ENCODE data around the gene CALY.
A peak's percentile ranks its signal among the peaks of the same experiment; 100 is the strongest.

The CALY gene

GRCh38 chr10:133379152-133379800, 42.6 kb upstream of the CALY start, which contains the start of gene PAOX:
Gene PAOX, plus strand, starts transcription at chr10:133379262. Its CDS starts 55 bp downstream, at chr10:133379317.
- H4K20me1 ChIP-seq (ENCODE audit: low read depth, low read length): no peaks in the 10 kb centered on the region
- TF ChIP-seq EZH2phosphoT487 (conservative IDR thresholded peaks at IDR 0.05; ENCODE audit: low read length) (no peak), CTCF (IDR thresholded peaks at IDR 0.05; ENCODE audit: insufficient read depth, low read length, poor library complexity, severe bottlenecking) (no peak)
- H3K4me2 ChIP-seq (ENCODE audit: low read depth, low read length, poor library complexity, severe bottlenecking): peak within 1 kb of the TSS; percentile 96
- H3K36me3 ChIP-seq (ENCODE audit: low read length): no peaks in the 10 kb centered on the region
- no peaks in the 10 kb centered on the region for H3K79me2 ChIP-seq (ENCODE audit: insufficient read depth, low read length)
- peak within 1 kb of the TSS; percentile 98 for H2AFZ ChIP-seq (ENCODE audit: low read depth, low read length, severe bottlenecking)
- H3K27ac ChIP-seq (ENCODE audit: low read depth, low read length): no peak within 1 kb of the TSS
- H3K9me2 ChIP-seq (replicated peaks; ENCODE audit: insufficient read depth, low read length): no peaks in the 10 kb centered on the region
- no peaks in the 10 kb centered on the region for H3K9me3 ChIP-seq (ENCODE audit: insufficient read depth, low read length)
- H3K27me3 ChIP-seq (ENCODE audit: low read length): no peaks in the 10 kb centered on the region
- H3F3A ChIP-seq (ENCODE audit: insufficient read depth): peaks cover 5% of the 10 kb centered on the region
- peak within 1 kb of the TSS; percentile 64 for H3K9ac ChIP-seq (ENCODE audit: low read length)
- H3K4me3 ChIP-seq (ENCODE audit: insufficient read depth, low read length, poor library complexity, severe bottlenecking): peak within 1 kb of the TSS; percentile 76

GRCh38 chr10:133378251-133379096, 41.8 kb upstream of the CALY start:
- no peaks in the 10 kb centered on the region for H4K20me1 ChIP-seq (ENCODE audit: low read depth, low read length)
- H3K36me3 ChIP-seq (ENCODE audit: low read length): no peaks in the 10 kb centered on the region
- H3K27me3 ChIP-seq (ENCODE audit: low read length): no peaks in the 10 kb centered on the region
- H3K9me2 ChIP-seq (replicated peaks; ENCODE audit: insufficient read depth, low read length): no peaks in the 10 kb centered on the region
- no peak overlapping the region for H3K27ac ChIP-seq (ENCODE audit: low read depth, low read length)
- H2AFZ ChIP-seq (ENCODE audit: low read depth, low read length, severe bottlenecking): peak overlapping the region; percentile 98
- H3K4me2 ChIP-seq (ENCODE audit: low read depth, low read length, poor library complexity, severe bottlenecking): peak overlapping the region; percentile 96
- no peaks in the 10 kb centered on the region for H3K9me3 ChIP-seq (ENCODE audit: insufficient read depth, low read length)
- peak overlapping the region; percentile 64 for H3K9ac ChIP-seq (ENCODE audit: low read length)
- H3K79me2 ChIP-seq (ENCODE audit: insufficient read depth, low read length): no peaks in the 10 kb centered on the region
- no peak for TF ChIP-seq EZH2phosphoT487 (conservative IDR thresholded peaks at IDR 0.05; ENCODE audit: low read length)
- no peak for TF ChIP-seq CTCF (IDR thresholded peaks at IDR 0.05; ENCODE audit: insufficient read depth, low read length, poor library complexity, severe bottlenecking)
- peak overlapping the region; percentile 76 for H3K4me3 ChIP-seq (ENCODE audit: insufficient read depth, low read length, poor library complexity, severe bottlenecking)
- H3F3A ChIP-seq (ENCODE audit: insufficient read depth): peaks cover 5% of the 10 kb centered on the region

GRCh38 chr10:133377818-133378250, 41.1 kb upstream of the CALY start:
- H3K9ac ChIP-seq (ENCODE audit: low read length): peak overlapping the region; percentile 64
- H2AFZ ChIP-seq (ENCODE audit: low read depth, low read length, severe bottlenecking): peak overlapping the region; percentile 98
- H3K27me3 ChIP-seq (ENCODE audit: low read length): no peaks in the 10 kb centered on the region
- no peak overlapping the region for H3K27ac ChIP-seq (ENCODE audit: low read depth, low read length)
- H3K4me2 ChIP-seq (ENCODE audit: low read depth, low read length, poor library complexity, severe bottlenecking): peak overlapping the region; percentile 96
- no peak for TF ChIP-seq EZH2phosphoT487 (conservative IDR thresholded peaks at IDR 0.05; ENCODE audit: low read length)
- no peak for TF ChIP-seq CTCF (IDR thresholded peaks at IDR 0.05; ENCODE audit: insufficient read depth, low read length, poor library complexity, severe bottlenecking)
- H3K79me2 ChIP-seq (ENCODE audit: insufficient read depth, low read length): no peaks in the 10 kb centered on the region
- H4K20me1 ChIP-seq (ENCODE audit: low read depth, low read length): no peaks in the 10 kb centered on the region
- H3K9me2 ChIP-seq (replicated peaks; ENCODE audit: insufficient read depth, low read length): no peaks in the 10 kb centered on the region
- no peaks in the 10 kb centered on the region for H3K36me3 ChIP-seq (ENCODE audit: low read length)
- H3F3A ChIP-seq (ENCODE audit: insufficient read depth): peaks cover 5% of the 10 kb centered on the region
- H3K4me3 ChIP-seq (ENCODE audit: insufficient read depth, low read length, poor library complexity, severe bottlenecking): peak overlapping the region; percentile 76
- no peaks in the 10 kb centered on the region for H3K9me3 ChIP-seq (ENCODE audit: insufficient read depth, low read length)
